Lung (tissue), 12 donors: ENCODE measurements around the gene OXER1. TPM values are rescaled to one million over a fixed set of nuclear protein-coding genes. Genes with fewer than 3 reads are reported as not detected.
A peak's percentile ranks its signal among the peaks of the same experiment; 100 is the strongest.

Source experiments
- ATAC-seq: fragments of 200-7000 bp; cut with Tn5 transposase; one replicate; pipeline ENCODE4 v1.9.1; 2020; ENCODE audit warnings: moderate number of reproducible peaks; ENCODE audit not compliant: insufficient read depth, low FRiP score
- DNase-seq, 3 donors: peaks; one replicate each; pipeline ENCODE4 v3.0.0-alpha.2; 2013 to 2017
- H3K27ac ChIP-seq, 2 donors: one replicate each; pipeline ENCODE4 v1.5.1; 2013; ENCODE audit warnings: mild to moderate bottlenecking in 2 of 2, moderate library complexity in 2 of 2, control low read depth in 1 of 2, inconsistent platforms in 1 of 2, low read depth in 1 of 2, low read length in 1 of 2
- H3K27me3 ChIP-seq, 3 donors: one replicate each; pipeline ENCODE4 v1.5.1; 2013; ENCODE audit warnings: low read length in 2 of 3; ENCODE audit not compliant: control insufficient read depth in 3 of 3, insufficient read depth in 3 of 3
- H3K36me3 ChIP-seq, 4 donors: one replicate each; pipeline ENCODE4 v1.5.1; 2013; ENCODE audit warnings: low read length in 4 of 4, mild to moderate bottlenecking in 1 of 4, moderate library complexity in 1 of 4; ENCODE audit not compliant: control insufficient read depth in 4 of 4, insufficient read depth in 4 of 4
- H3K4me1 ChIP-seq, 5 donors: one replicate each; pipeline ENCODE4 v1.5.1; 2013; ENCODE audit warnings: low read length in 5 of 5, mild to moderate bottlenecking in 2 of 5, moderate library complexity in 1 of 5; ENCODE audit not compliant: control insufficient read depth in 5 of 5, insufficient read depth in 5 of 5
- H3K4me3 ChIP-seq: one replicate; pipeline ENCODE4 v1.5.1; 2013; ENCODE audit warnings: mild to moderate bottlenecking, control low read depth, moderate library complexity
- H3K9ac ChIP-seq, 2 donors: one replicate each; pipeline ENCODE4 v1.5.1; 2013; ENCODE audit warnings: low read length in 2 of 2, control low read depth in 1 of 2; ENCODE audit not compliant: insufficient read depth in 1 of 2
- H3K9me3 ChIP-seq, 4 donors: one replicate each; pipeline ENCODE4 v1.5.1; 2013; ENCODE audit warnings: low read length in 3 of 4, mild to moderate bottlenecking in 1 of 4, moderate library complexity in 1 of 4; ENCODE audit not compliant: control insufficient read depth in 4 of 4, insufficient read depth in 3 of 4
- CTCF ChIP-seq: IDR thresholded peaks from 2 replicates; pipeline ENCODE4 v1.5.1; 2012; ENCODE audit warnings: mild to moderate bottlenecking; ENCODE audit errors: control extremely low read depth, extremely low read depth
- WGBS, 2 donors: extraction: QIAGEN DNeasy Blood & Tissue Kit; methylation state at CpG; one replicate each; pipeline ENCODE4 v1.1.7; 2013; 5-methylcytosine and 5-hydroxymethylcytosine counted together
- polyA plus RNA-seq, 2 donors: library from polyadenylated mRNA; stranded (reverse); fragments of 200-250 nt; gene quantifications; one replicate each; pipeline ENCODE4 v1.2.1, GENCODE V29; 2013
- total RNA-seq, 2 donors: library from RNA; depleted of rRNA in 1 of 2; stranded (reverse); fragments of >200 nt in 1 of 2; gene quantifications; one replicate each; pipeline ENCODE4 v1.2.1, GENCODE V29; 2014 to 2021
- donor health status: control.
- donor health status: control.
- donor health status: Bipolar disorder and iron deficiency.
- donor health status: healthy.
- donor health status: DM: yes; HTN: yes; CAD: no.

The OXER1 gene
- total and polyA plus RNA-seq, 4 donors = 0.59 to 2.1 (median 1.6) TPM

- ATAC-seq = no peak
- no peak for DNase-seq
- Histone ChIP-seq H3K36me3 (peaks cover 0 to 12% (median 0%) of the 10 kb centered on the region in 4 donors), H3K9ac (peak overlapping the region; percentile 64 to 92), H3K4me3 (no peak overlapping the region), H3K4me1 (peaks cover 0 to 36% (median 24%) of the 10 kb centered on the region in 5 donors), H3K27ac (peak overlapping the region in 1 of 2 donors; percentile 83), H3K9me3 (no peaks in the 10 kb centered on the region), H3K27me3 (no peaks in the 10 kb centered on the region)
- 68 to 84% methylated on average over 4 of the region's 4 CpGs for WGBS, 2 donors
- no peak for TF ChIP-seq CTCF
Measured at GRCh38 chr2:42791606-42792005, 27.7 kb upstream of the OXER1 start.

- no peak for TF ChIP-seq CTCF
- ATAC-seq (no peak), DNase-seq (no peak)
- no peaks in the 10 kb centered on the region for H3K27me3 ChIP-seq
- no peak overlapping the region for H3K9ac ChIP-seq
- peaks cover 0 to 14% (median 0%) of the 10 kb centered on the region in 4 donors for H3K36me3 ChIP-seq
- 92 to 100% methylated on average over 2 of the region's 2 CpGs for WGBS, 2 donors
- H3K9me3 ChIP-seq = no peaks in the 10 kb centered on the region
- no peak overlapping the region for H3K4me3 ChIP-seq
- no peak overlapping the region for H3K27ac ChIP-seq
- peaks cover 0 to 25% (median 21%) of the 10 kb centered on the region in 5 donors for H3K4me1 ChIP-seq
Measured at GRCh38 chr2:42789751-42790150, 25.8 kb upstream of the OXER1 start.

GRCh38 chr2:42788882-42789281 lies 24.9 kb upstream of the OXER1 start:
- Histone ChIP-seq H3K9me3 (no peaks in the 10 kb centered on the region), H3K9ac (no peak overlapping the region), H3K4me3 (no peak overlapping the region), H3K36me3 (peaks cover 0 to 17% (median 0%) of the 10 kb centered on the region in 4 donors), H3K27ac (no peak overlapping the region), H3K4me1 (peaks cover 0 to 19% (median 12%) of the 10 kb centered on the region in 5 donors), H3K27me3 (no peaks in the 10 kb centered on the region)
- TF ChIP-seq CTCF = no peak
- peak in 1 of 3 donors; percentile 3 for DNase-seq
- no peak for ATAC-seq
- 69 to 84% methylated on average over 4 of the region's 4 CpGs for WGBS, 2 donors

GRCh38 chr2:42788478-42788793 lies 24.5 kb upstream of the OXER1 start:
- Histone ChIP-seq H3K4me1 (peaks cover 0 to 19% (median 11%) of the 10 kb centered on the region in 5 donors), H3K27me3 (no peaks in the 10 kb centered on the region), H3K27ac (no peak overlapping the region), H3K9ac (no peak overlapping the region), H3K4me3 (no peak overlapping the region), H3K9me3 (no peaks in the 10 kb centered on the region), H3K36me3 (peaks cover 0 to 22% (median 0%) of the 10 kb centered on the region in 4 donors)
- ATAC-seq = no peak
- 77 to 84% methylated on average over 9 of the region's 9 CpGs for WGBS, 2 donors
- TF ChIP-seq CTCF = no peak
- DNase-seq = peak in 1 of 3 donors; percentile 4
